Liver (tissue), 3 donors: ENCODE measurements around the gene WEE2.

Experiments
- FOXA1 ChIP-seq: IDR thresholded peaks from 2 replicates; pipeline ENCODE4 v1.6.1; 2016; ENCODE audit warnings: antibody characterized with exemption
- GABPA ChIP-seq, 2 donors: IDR thresholded peaks in 1 of 2; conservative IDR thresholded peaks in 1 of 2; 2 replicates each; pipeline ENCODE4 v1.6.1; 2016; ENCODE audit warnings: antibody characterized with exemption in 2 of 2, mild to moderate bottlenecking in 1 of 2, moderate library complexity in 1 of 2
- JUND ChIP-seq, 2 donors: IDR thresholded peaks; 2 replicates each; pipeline ENCODE4 v1.6.1; 2016; ENCODE audit warnings: antibody characterized with exemption in 2 of 2
- RAD21 ChIP-seq, 2 donors: IDR thresholded peaks; 2 replicates each; pipeline ENCODE4 v1.6.1; 2016; ENCODE audit warnings: antibody characterized with exemption in 2 of 2, mild to moderate bottlenecking in 2 of 2
- RXRA ChIP-seq, 2 donors: IDR thresholded peaks; 2 replicates each; pipeline ENCODE4 v1.6.1; 2017 to 2018; ENCODE audit warnings: antibody characterized with exemption in 2 of 2, mild to moderate bottlenecking in 1 of 2
- SP1 ChIP-seq: IDR thresholded peaks from 2 replicates; pipeline ENCODE4 v1.6.1; 2018; ENCODE audit warnings: antibody characterized with exemption, mild to moderate bottlenecking
- TAF1 ChIP-seq: conservative IDR thresholded peaks from 2 replicates; pipeline ENCODE4 v1.6.1; 2016; ENCODE audit warnings: antibody characterized with exemption, mild to moderate bottlenecking
- YY1 ChIP-seq: IDR thresholded peaks from 2 replicates; pipeline ENCODE4 v1.6.1; 2016; ENCODE audit warnings: antibody characterized with exemption, mild to moderate bottlenecking
- TF ChIP-seq, protein P1 (sequence below): IDR thresholded peaks from 2 replicates; pipeline ENCODE4 v1.6.1; 2016; ENCODE audit warnings: antibody characterized with exemption
- TF ChIP-seq, protein P2 (sequence below): fragments of 150-350 bp; IDR thresholded peaks from 2 replicates; pipeline ENCODE4 v1.5.1; 2017; ENCODE audit warnings: improper control_type of control experiment, low read depth, low read length; ENCODE audit not compliant: missing input control
- TF ChIP-seq, protein P3 (sequence below): IDR thresholded peaks from 2 replicates; pipeline ENCODE4 v1.6.1; 2016; ENCODE audit warnings: antibody characterized with exemption, mild to moderate bottlenecking
- TF ChIP-seq, protein P4 (sequence below): IDR thresholded peaks from 2 replicates; pipeline ENCODE4 v1.6.1; 2016; ENCODE audit warnings: antibody characterized with exemption
- donor health status: healthy.
- donor health status: healthy.

DNA sequence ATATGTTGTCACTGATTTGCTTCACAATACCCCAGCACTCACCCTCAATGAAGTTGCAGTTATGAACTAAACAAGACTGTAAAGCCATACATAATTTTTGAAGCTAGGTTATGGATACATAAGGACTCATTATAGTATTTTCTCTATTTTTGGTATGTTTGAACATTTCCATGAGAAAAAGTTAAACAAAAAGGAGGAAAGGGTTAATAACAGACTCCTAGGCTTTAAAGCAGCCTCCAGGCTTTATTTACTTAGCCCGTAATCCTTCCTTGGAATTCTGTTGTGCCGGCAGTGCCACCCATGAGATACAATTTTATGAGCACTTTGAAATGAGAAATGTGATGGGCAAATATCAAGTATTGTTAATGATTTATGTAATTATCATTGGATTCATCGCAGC lies 4.0 kb upstream of the WEE2 start:
- TF ChIP-seq, protein P1, sequence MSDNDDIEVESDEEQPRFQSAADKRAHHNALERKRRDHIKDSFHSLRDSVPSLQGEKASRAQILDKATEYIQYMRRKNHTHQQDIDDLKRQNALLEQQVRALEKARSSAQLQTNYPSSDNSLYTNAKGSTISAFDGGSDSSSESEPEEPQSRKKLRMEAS, result no peak
- TF ChIP-seq, protein P2, sequence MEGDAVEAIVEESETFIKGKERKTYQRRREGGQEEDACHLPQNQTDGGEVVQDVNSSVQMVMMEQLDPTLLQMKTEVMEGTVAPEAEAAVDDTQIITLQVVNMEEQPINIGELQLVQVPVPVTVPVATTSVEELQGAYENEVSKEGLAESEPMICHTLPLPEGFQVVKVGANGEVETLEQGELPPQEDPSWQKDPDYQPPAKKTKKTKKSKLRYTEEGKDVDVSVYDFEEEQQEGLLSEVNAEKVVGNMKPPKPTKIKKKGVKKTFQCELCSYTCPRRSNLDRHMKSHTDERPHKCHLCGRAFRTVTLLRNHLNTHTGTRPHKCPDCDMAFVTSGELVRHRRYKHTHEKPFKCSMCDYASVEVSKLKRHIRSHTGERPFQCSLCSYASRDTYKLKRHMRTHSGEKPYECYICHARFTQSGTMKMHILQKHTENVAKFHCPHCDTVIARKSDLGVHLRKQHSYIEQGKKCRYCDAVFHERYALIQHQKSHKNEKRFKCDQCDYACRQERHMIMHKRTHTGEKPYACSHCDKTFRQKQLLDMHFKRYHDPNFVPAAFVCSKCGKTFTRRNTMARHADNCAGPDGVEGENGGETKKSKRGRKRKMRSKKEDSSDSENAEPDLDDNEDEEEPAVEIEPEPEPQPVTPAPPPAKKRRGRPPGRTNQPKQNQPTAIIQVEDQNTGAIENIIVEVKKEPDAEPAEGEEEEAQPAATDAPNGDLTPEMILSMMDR, result no peak
- TF ChIP-seq, protein P3, sequence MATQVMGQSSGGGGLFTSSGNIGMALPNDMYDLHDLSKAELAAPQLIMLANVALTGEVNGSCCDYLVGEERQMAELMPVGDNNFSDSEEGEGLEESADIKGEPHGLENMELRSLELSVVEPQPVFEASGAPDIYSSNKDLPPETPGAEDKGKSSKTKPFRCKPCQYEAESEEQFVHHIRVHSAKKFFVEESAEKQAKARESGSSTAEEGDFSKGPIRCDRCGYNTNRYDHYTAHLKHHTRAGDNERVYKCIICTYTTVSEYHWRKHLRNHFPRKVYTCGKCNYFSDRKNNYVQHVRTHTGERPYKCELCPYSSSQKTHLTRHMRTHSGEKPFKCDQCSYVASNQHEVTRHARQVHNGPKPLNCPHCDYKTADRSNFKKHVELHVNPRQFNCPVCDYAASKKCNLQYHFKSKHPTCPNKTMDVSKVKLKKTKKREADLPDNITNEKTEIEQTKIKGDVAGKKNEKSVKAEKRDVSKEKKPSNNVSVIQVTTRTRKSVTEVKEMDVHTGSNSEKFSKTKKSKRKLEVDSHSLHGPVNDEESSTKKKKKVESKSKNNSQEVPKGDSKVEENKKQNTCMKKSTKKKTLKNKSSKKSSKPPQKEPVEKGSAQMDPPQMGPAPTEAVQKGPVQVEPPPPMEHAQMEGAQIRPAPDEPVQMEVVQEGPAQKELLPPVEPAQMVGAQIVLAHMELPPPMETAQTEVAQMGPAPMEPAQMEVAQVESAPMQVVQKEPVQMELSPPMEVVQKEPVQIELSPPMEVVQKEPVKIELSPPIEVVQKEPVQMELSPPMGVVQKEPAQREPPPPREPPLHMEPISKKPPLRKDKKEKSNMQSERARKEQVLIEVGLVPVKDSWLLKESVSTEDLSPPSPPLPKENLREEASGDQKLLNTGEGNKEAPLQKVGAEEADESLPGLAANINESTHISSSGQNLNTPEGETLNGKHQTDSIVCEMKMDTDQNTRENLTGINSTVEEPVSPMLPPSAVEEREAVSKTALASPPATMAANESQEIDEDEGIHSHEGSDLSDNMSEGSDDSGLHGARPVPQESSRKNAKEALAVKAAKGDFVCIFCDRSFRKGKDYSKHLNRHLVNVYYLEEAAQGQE, result no peak
- TF ChIP-seq, protein P4, sequence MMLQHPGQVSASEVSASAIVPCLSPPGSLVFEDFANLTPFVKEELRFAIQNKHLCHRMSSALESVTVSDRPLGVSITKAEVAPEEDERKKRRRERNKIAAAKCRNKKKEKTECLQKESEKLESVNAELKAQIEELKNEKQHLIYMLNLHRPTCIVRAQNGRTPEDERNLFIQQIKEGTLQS, result no peak
- TF ChIP-seq TAF1 (no peak), SP1 (no peak), RXRA (IDR thresholded peaks at IDR 0.05) (no peak), GABPA (IDR thresholded peaks at IDR 0.05 in 1 of 2, conservative IDR thresholded peaks at IDR 0.05 in 1 of 2) (no peak), JUND (IDR thresholded peaks at IDR 0.05) (no peak), YY1 (no peak), FOXA1 (no peak), RAD21 (IDR thresholded peaks at IDR 0.05) (no peak)
